ENCODE data around the gene RNF186.

Gene RNF186

GRCh38 chr1:19814244-19814661 is 830 bp downstream of the RNF186 start:
- H3K79me2 ChIP-seq (ENCODE audit: control insufficient read depth, low read length): no peaks in the 10 kb centered on the region
- H3K4me3 ChIP-seq (ENCODE audit: low read length): no peak overlapping the region
- no peak for TF ChIP-seq EZH2phosphoT487 (IDR thresholded peaks at IDR 0.05; ENCODE audit: borderline replicate concordance, low read length)
- TF ChIP-seq, protein P1, sequence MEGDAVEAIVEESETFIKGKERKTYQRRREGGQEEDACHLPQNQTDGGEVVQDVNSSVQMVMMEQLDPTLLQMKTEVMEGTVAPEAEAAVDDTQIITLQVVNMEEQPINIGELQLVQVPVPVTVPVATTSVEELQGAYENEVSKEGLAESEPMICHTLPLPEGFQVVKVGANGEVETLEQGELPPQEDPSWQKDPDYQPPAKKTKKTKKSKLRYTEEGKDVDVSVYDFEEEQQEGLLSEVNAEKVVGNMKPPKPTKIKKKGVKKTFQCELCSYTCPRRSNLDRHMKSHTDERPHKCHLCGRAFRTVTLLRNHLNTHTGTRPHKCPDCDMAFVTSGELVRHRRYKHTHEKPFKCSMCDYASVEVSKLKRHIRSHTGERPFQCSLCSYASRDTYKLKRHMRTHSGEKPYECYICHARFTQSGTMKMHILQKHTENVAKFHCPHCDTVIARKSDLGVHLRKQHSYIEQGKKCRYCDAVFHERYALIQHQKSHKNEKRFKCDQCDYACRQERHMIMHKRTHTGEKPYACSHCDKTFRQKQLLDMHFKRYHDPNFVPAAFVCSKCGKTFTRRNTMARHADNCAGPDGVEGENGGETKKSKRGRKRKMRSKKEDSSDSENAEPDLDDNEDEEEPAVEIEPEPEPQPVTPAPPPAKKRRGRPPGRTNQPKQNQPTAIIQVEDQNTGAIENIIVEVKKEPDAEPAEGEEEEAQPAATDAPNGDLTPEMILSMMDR (IDR thresholded peaks at IDR 0.05; ENCODE audit: low read depth, low read length, poor library complexity, severe bottlenecking): no peak
- no peaks in the 10 kb centered on the region for H4K20me1 ChIP-seq (ENCODE audit: control insufficient read depth, insufficient read depth, low read depth, low read length)
- H3K9me2 ChIP-seq (replicated peaks; ENCODE audit: control insufficient read depth, low read length): no peaks in the 10 kb centered on the region
- H3K27ac ChIP-seq (ENCODE audit: low read depth, low read length): no peak overlapping the region
- H3K36me3 ChIP-seq (ENCODE audit: control insufficient read depth, low read length): no peaks in the 10 kb centered on the region
- no peaks in the 10 kb centered on the region for H3K27me3 ChIP-seq (ENCODE audit: control insufficient read depth, low read length)
- H3F3A ChIP-seq (ENCODE audit: control insufficient read depth, insufficient read depth): no peaks in the 10 kb centered on the region
- no peaks in the 10 kb centered on the region for H3K9me3 ChIP-seq (ENCODE audit: control insufficient read depth, insufficient read depth, low read length)
- no peaks in the 10 kb centered on the region for H3K4me1 ChIP-seq (ENCODE audit: control insufficient read depth, low read length)
- no peak overlapping the region for H3K4me2 ChIP-seq (ENCODE audit: low read length)

DNA sequence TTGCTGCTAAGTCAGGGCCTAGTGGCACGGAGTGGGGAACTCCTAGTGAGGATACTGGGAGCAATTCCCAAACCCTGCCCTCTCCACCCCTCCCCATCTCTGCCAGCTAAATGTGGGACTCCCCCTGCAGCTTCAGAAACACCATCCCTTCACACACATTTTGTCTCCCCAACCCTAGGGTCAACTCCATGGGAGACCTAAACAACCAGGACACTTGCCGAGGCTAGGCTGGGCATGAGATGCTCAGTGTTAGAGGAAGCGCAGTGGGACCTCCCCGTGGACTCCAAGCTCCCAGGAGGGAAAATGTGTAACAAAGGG is 1.5 kb downstream of the RNF186 start:
- Histone ChIP-seq H3K27ac (ENCODE audit: low read depth, low read length) (no peak overlapping the region), H4K20me1 (ENCODE audit: control insufficient read depth, insufficient read depth, low read depth, low read length) (no peaks in the 10 kb centered on the region), H3K4me2 (ENCODE audit: low read length) (no peak overlapping the region), H3K79me2 (ENCODE audit: control insufficient read depth, low read length) (no peaks in the 10 kb centered on the region), H3K4me3 (ENCODE audit: low read length) (no peak overlapping the region), H3K9me2 (replicated peaks; ENCODE audit: control insufficient read depth, low read length) (no peaks in the 10 kb centered on the region), H3K9me3 (ENCODE audit: control insufficient read depth, insufficient read depth, low read length) (no peaks in the 10 kb centered on the region), H3K36me3 (ENCODE audit: control insufficient read depth, low read length) (no peaks in the 10 kb centered on the region), H3K27me3 (ENCODE audit: control insufficient read depth, low read length) (no peaks in the 10 kb centered on the region), H3F3A (ENCODE audit: control insufficient read depth, insufficient read depth) (no peaks in the 10 kb centered on the region), H3K4me1 (ENCODE audit: control insufficient read depth, low read length) (no peaks in the 10 kb centered on the region)
- TF ChIP-seq EZH2phosphoT487 (IDR thresholded peaks at IDR 0.05; ENCODE audit: borderline replicate concordance, low read length): no peak
- TF ChIP-seq, protein P1 (IDR thresholded peaks at IDR 0.05; ENCODE audit: low read depth, low read length, poor library complexity, severe bottlenecking): no peak

GRCh38 chr1:19812875-19813642 is 2.0 kb downstream of the RNF186 start:
- no peaks in the 10 kb centered on the region for H3K4me1 ChIP-seq (ENCODE audit: control insufficient read depth, low read length)
- TF ChIP-seq, protein P1 (IDR thresholded peaks at IDR 0.05; ENCODE audit: low read depth, low read length, poor library complexity, severe bottlenecking): no peak
- TF ChIP-seq EZH2phosphoT487 (IDR thresholded peaks at IDR 0.05; ENCODE audit: borderline replicate concordance, low read length): no peak
- no peaks in the 10 kb centered on the region for H4K20me1 ChIP-seq (ENCODE audit: control insufficient read depth, insufficient read depth, low read depth, low read length)
- no peaks in the 10 kb centered on the region for H3K79me2 ChIP-seq (ENCODE audit: control insufficient read depth, low read length)
- no peak overlapping the region for H3K27ac ChIP-seq (ENCODE audit: low read depth, low read length)
- H3K27me3 ChIP-seq (ENCODE audit: control insufficient read depth, low read length): no peaks in the 10 kb centered on the region
- no peaks in the 10 kb centered on the region for H3K36me3 ChIP-seq (ENCODE audit: control insufficient read depth, low read length)
- no peaks in the 10 kb centered on the region for H3F3A ChIP-seq (ENCODE audit: control insufficient read depth, insufficient read depth)
- H3K9me3 ChIP-seq (ENCODE audit: control insufficient read depth, insufficient read depth, low read length): no peaks in the 10 kb centered on the region
- no peak overlapping the region for H3K4me3 ChIP-seq (ENCODE audit: low read length)
- no peak overlapping the region for H3K4me2 ChIP-seq (ENCODE audit: low read length)
- H3K9me2 ChIP-seq (replicated peaks; ENCODE audit: control insufficient read depth, low read length): no peaks in the 10 kb centered on the region
